A549 (cell line): Measurements from ENCODE around the gene LDLRAD4.

Experiments
- ESRRA ChIP-seq: fragments of 150-350 bp; IDR thresholded peaks from 2 replicates; pipeline ENCODE4 v1.6.1; 2014; ENCODE audit warnings: mild to moderate bottlenecking, low read length, borderline replicate concordance
- FOSL2 ChIP-seq, 2 experiments: fragments of 450-650 bp in 1 of 2; fragments of >200 bp in 1 of 2; sonication (Bioruptor Twin) in 1 of 2; formaldehyde crosslinking; IDR thresholded peaks; 2 replicates each; pipeline versions ENCODE4 v1.5.0 to v1.6.1; 2016 to 2020; ENCODE audit warnings: mild to moderate bottlenecking in 1 of 2, moderate library complexity in 1 of 2
- KDM1A ChIP-seq: fragments of 200-600 bp; sonication (generic); IDR thresholded peaks from 2 replicates; pipeline ENCODE4 v1.6.1; 2016; ENCODE audit warnings: low read depth, mild to moderate bottlenecking
- MYC ChIP-seq: IDR thresholded peaks from 2 replicates; pipeline ENCODE4 v1.6.1; 2012; ENCODE audit warnings: mild to moderate bottlenecking, inconsistent platforms, low read length, improper control_type of control experiment, borderline replicate concordance
- POLR2A ChIP-seq: IDR thresholded peaks from 2 replicates; pipeline ENCODE4 v1.6.1; 2012; ENCODE audit warnings: mild to moderate bottlenecking, low read length
- RFX5 ChIP-seq: fragments of 450-650 bp; IDR thresholded peaks from 2 replicates; pipeline ENCODE4 v1.7.1; 2014; ENCODE audit warnings: antibody characterized with exemption, mild to moderate bottlenecking, moderate library complexity
- ZFP36 ChIP-seq: fragments of 450-650 bp; IDR thresholded peaks from 2 replicates; pipeline ENCODE4 v1.6.1; 2014; ENCODE audit warnings: borderline replicate concordance; ENCODE audit not compliant: partially characterized antibody
- TF ChIP-seq, protein P1 (sequence below): fragments of >200 bp; sonication (Bioruptor Twin); formaldehyde crosslinking; IDR thresholded peaks from 3 replicates; pipeline ENCODE4 v1.5.1; 2016
- TF ChIP-seq, protein P2 (sequence below): fragments of 250-450 bp; sonication (Bioruptor Pico); IDR thresholded peaks from 2 replicates; pipeline ENCODE4 v1.5.0; 2020; ENCODE audit warnings: low read depth, mild to moderate bottlenecking, moderate library complexity

- TF ChIP-seq, protein P1, sequence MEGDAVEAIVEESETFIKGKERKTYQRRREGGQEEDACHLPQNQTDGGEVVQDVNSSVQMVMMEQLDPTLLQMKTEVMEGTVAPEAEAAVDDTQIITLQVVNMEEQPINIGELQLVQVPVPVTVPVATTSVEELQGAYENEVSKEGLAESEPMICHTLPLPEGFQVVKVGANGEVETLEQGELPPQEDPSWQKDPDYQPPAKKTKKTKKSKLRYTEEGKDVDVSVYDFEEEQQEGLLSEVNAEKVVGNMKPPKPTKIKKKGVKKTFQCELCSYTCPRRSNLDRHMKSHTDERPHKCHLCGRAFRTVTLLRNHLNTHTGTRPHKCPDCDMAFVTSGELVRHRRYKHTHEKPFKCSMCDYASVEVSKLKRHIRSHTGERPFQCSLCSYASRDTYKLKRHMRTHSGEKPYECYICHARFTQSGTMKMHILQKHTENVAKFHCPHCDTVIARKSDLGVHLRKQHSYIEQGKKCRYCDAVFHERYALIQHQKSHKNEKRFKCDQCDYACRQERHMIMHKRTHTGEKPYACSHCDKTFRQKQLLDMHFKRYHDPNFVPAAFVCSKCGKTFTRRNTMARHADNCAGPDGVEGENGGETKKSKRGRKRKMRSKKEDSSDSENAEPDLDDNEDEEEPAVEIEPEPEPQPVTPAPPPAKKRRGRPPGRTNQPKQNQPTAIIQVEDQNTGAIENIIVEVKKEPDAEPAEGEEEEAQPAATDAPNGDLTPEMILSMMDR: no peak
- TF ChIP-seq RFX5: no peak
- TF ChIP-seq MYC: no peak
- no peak for TF ChIP-seq KDM1A
- no peak for TF ChIP-seq POLR2A
- TF ChIP-seq FOSL2 (IDR thresholded peaks at IDR 0.05): no peak
- TF ChIP-seq FOSL2 (CRISPR knock-in tag; IDR thresholded peaks at IDR 0.05): no peak
- TF ChIP-seq ZFP36: no peak
- no peak for TF ChIP-seq ESRRA
- TF ChIP-seq, protein P2, sequence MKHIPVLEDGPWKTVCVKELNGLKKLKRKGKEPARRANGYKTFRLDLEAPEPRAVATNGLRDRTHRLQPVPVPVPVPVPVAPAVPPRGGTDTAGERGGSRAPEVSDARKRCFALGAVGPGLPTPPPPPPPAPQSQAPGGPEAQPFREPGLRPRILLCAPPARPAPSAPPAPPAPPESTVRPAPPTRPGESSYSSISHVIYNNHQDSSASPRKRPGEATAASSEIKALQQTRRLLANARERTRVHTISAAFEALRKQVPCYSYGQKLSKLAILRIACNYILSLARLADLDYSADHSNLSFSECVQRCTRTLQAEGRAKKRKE: no peak
Observed at GRCh38 chr18:13218368-13218991, at the start of gene LDLRAD4.
